Uterus (tissue), 2 donors: ENCODE data around the gene PID1.

ENCODE experiments used
- CTCF ChIP-seq, 4 experiments: fragments of 200-600 bp in 2 of 4; fragments of 450-650 bp in 2 of 4; sonication (generic) in 2 of 4; IDR thresholded peaks; one replicate each; pipeline ENCODE4 v1.5.1; 2016 to 2019; ENCODE audit warnings: antibody characterized with exemption in 4 of 4, mild to moderate bottlenecking in 2 of 4, moderate library complexity in 1 of 4
- POLR2A ChIP-seq, 2 donors: fragments of 450-650 bp; IDR thresholded peaks; one replicate each; pipeline ENCODE4 v1.6.1; 2016; ENCODE audit warnings: antibody characterized with exemption in 2 of 2, mild to moderate bottlenecking in 1 of 2, moderate library complexity in 1 of 2

DNA sequence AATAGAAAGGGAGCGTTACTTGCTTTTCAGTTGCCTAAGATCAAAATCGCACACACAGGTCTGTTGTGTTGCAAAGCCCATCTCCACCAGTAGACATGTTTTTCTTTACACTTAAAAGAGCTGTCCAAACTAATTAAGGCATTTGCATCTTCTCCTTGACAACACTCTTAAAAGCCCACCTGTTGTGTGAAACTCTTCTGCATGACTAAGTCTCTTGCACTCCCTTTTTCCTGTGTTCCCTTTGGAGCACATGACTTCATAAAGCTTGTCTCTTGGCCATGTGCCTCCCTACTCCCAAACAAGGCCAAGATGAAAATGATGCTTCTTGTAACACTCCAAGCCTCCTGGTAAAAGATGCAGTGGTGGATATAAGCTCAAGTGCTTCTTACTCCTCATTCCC, 26.1 kb downstream of the PID1 start:
- TF ChIP-seq CTCF (IDR thresholded peaks at IDR 0.05) (no peak), POLR2A (IDR thresholded peaks at IDR 0.05) (no peak)
